IMR-90 (cell line): ENCODE measurements around the gene NMRAL1. TPM values are rescaled to one million over a fixed set of nuclear protein-coding genes. Genes with fewer than 3 reads are reported as not detected.

Source experiments
- ATAC-seq: fragments of 200-7000 bp; cut with Tn5 transposase; 2 replicates; pipeline ENCODE4 v1.9.1; 2020; ENCODE audit warnings: low read depth, mild to moderate bottlenecking, moderate library complexity
- BruUV-seq: library from RNA; stranded (reverse); fragments of 400-500 nt; replicated peaks from 2 replicates; lab custom pipeline; 2021; lab: Mats Ljungman, UMichigan
- CTCF ChIA-PET: fragments of 300-600 bp; formaldehyde crosslinking; extraction: SDS; loops from one replicate; lab custom pipeline; 2021; ENCODE audit warnings: antibody characterized with exemption; lab: Yijun Ruan, JAX
- POLR2A ChIA-PET: fragments of 300-600 bp; sonication (Branson Sonifier 250); formaldehyde crosslinking; loops from one replicate; lab custom pipeline; 2022; ENCODE audit warnings: antibody characterized with exemption; ENCODE audit not compliant: unreplicated experiment; lab: Charles Lee
- DNase-seq: peaks from one replicate; pipeline ENCODE4 v3.0.0; 2013
- H2AFZ ChIP-seq: replicated peaks from 2 replicates; pipeline ENCODE3; 2013; ENCODE audit warnings: low read length, mild to moderate bottlenecking; ENCODE audit not compliant: poor library complexity
- H2AK5ac ChIP-seq: 2 replicates; pipeline ENCODE4 v1.6.1; 2013; ENCODE audit warnings: low read depth, low read length, inconsistent platforms
- H2AK9ac ChIP-seq: replicated peaks from 2 replicates; pipeline ENCODE3; 2013; ENCODE audit warnings: mild to moderate bottlenecking, low read depth, low read length, moderate library complexity; ENCODE audit not compliant: poor library complexity
- H2BK120ac ChIP-seq: 2 replicates; pipeline ENCODE4 v1.6.1; 2013; ENCODE audit warnings: low read depth, low read length, inconsistent platforms
- H2BK15ac ChIP-seq: 3 replicates; pipeline ENCODE4 v1.6.1; 2013; ENCODE audit warnings: low read depth, low read length, inconsistent platforms
- H2BK20ac ChIP-seq: 2 replicates; pipeline ENCODE4 v1.6.1; 2013; ENCODE audit warnings: low read depth, mild to moderate bottlenecking, inconsistent platforms, low read length, moderate library complexity
- H2BK5ac ChIP-seq: 2 replicates; pipeline ENCODE4 v1.6.1; 2013; ENCODE audit warnings: mild to moderate bottlenecking, low read depth, low read length, inconsistent platforms; ENCODE audit not compliant: poor library complexity, severe bottlenecking
- H3K14ac ChIP-seq: replicated peaks from 2 replicates; pipeline ENCODE4 v1.6.1; 2013; ENCODE audit warnings: low read depth, low read length, inconsistent platforms
- H3K18ac ChIP-seq: 2 replicates; pipeline ENCODE4 v1.6.1; 2013; ENCODE audit warnings: low read depth, low read length, control low read depth
- H3K23ac ChIP-seq: 2 replicates; pipeline ENCODE4 v1.6.1; 2013; ENCODE audit warnings: low read depth, low read length, inconsistent platforms
- H3K27ac ChIP-seq: 2 replicates; pipeline ENCODE4 v1.5.1; 2013; ENCODE audit warnings: mild to moderate bottlenecking, control low read depth, low read length; ENCODE audit not compliant: insufficient read depth
- H3K27me3 ChIP-seq: 2 replicates; pipeline ENCODE4 v1.6.1; 2013; ENCODE audit warnings: low read length; ENCODE audit not compliant: control insufficient read depth, insufficient read depth
- H3K36me3 ChIP-seq: 2 replicates; pipeline ENCODE4 v1.6.1; 2013; ENCODE audit warnings: low read length, mixed read lengths; ENCODE audit not compliant: control insufficient read depth, insufficient read depth
- H3K4ac ChIP-seq: 2 replicates; pipeline ENCODE4 v1.6.1; 2013; ENCODE audit warnings: low read depth, low read length, inconsistent platforms
- H3K4me1 ChIP-seq: 2 replicates; pipeline ENCODE4 v1.6.1; 2013; ENCODE audit warnings: low read length, mixed read lengths; ENCODE audit not compliant: control insufficient read depth, insufficient read depth
- H3K4me2 ChIP-seq: 2 replicates; pipeline ENCODE4 v1.6.1; 2013; ENCODE audit warnings: low read depth, mild to moderate bottlenecking, control low read depth, low read length, moderate library complexity
- H3K4me3 ChIP-seq: 2 replicates; pipeline ENCODE4 v1.5.1; 2013; ENCODE audit warnings: low read depth, mild to moderate bottlenecking, control low read depth, low read length, moderate library complexity; ENCODE audit not compliant: insufficient read depth
- H3K56ac ChIP-seq: 2 replicates; pipeline ENCODE4 v1.6.1; 2013; ENCODE audit warnings: low read length, inconsistent platforms; ENCODE audit not compliant: insufficient read depth; ENCODE audit errors: extremely low read depth
- H3K79me1 ChIP-seq, 2 experiments: 2 replicates each; pipeline ENCODE4 v1.6.1; 2013; ENCODE audit warnings: low read length in 2 of 2, inconsistent platforms in 1 of 2, low read depth in 1 of 2
- H3K9ac ChIP-seq: 2 replicates; pipeline ENCODE4 v1.6.1; 2013; ENCODE audit warnings: low read depth, low read length, control low read depth
- H3K9me1 ChIP-seq: 2 replicates; pipeline ENCODE4 v1.6.1; 2013; ENCODE audit warnings: low read length, inconsistent platforms; ENCODE audit not compliant: insufficient read depth
- H3K9me3 ChIP-seq: 2 replicates; pipeline ENCODE4 v1.6.1; 2013; ENCODE audit warnings: low read length; ENCODE audit not compliant: control insufficient read depth, insufficient read depth
- H4K20me1 ChIP-seq: 2 replicates; pipeline ENCODE4 v1.6.1; 2013; ENCODE audit warnings: low read length, inconsistent platforms; ENCODE audit not compliant: insufficient read depth
- H4K5ac ChIP-seq: 2 replicates; pipeline ENCODE4 v1.6.1; 2013; ENCODE audit warnings: mild to moderate bottlenecking, low read depth, low read length, control low read depth
- H4K8ac ChIP-seq, 2 experiments: 2 replicates each; pipeline ENCODE4 v1.6.1; 2013; ENCODE audit warnings: low read depth in 2 of 2, low read length in 2 of 2, control low read depth in 1 of 2, inconsistent platforms in 1 of 2
- H4K91ac ChIP-seq: 2 replicates; pipeline ENCODE4 v1.6.1; 2013; ENCODE audit warnings: low read depth, low read length, inconsistent platforms; ENCODE audit not compliant: insufficient read depth
- MAZ ChIP-seq: IDR thresholded peaks from 2 replicates; pipeline ENCODE4 v1.6.1; 2012; ENCODE audit warnings: low read depth, mild to moderate bottlenecking, low read length, improper control_type of control experiment, moderate library complexity, borderline replicate concordance
- RCOR1 ChIP-seq: IDR thresholded peaks from 2 replicates; pipeline ENCODE4 v1.6.1; 2012; ENCODE audit warnings: mild to moderate bottlenecking, low read length, improper control_type of control experiment; ENCODE audit not compliant: insufficient replicate concordance
- SMC3 ChIP-seq: fragments of 150-350 bp; IDR thresholded peaks from 2 replicates; pipeline ENCODE4 v1.6.1; 2016; ENCODE audit warnings: low read depth, mild to moderate bottlenecking, antibody characterized with exemption, low read length, moderate library complexity
- WGBS, 2 experiments: methylation state at CpG; one replicate each; pipeline versions ENCODE4 v1.1.5 to v1.1.7; 2013; ENCODE audit warnings: missing lambda C conversion rate in 2 of 2; ENCODE audit not compliant: insufficient read length in 1 of 2; ENCODE audit errors: extremely low coverage in 2 of 2; 5-methylcytosine and 5-hydroxymethylcytosine counted together
- dilution Hi-C: fragments of 300-500 bp; cut with HindIII; formaldehyde crosslinking; loops from one replicate; pipeline ENCODE4 v1.14.3; 2018; ENCODE audit warnings: low sequenced_read_pairs; ENCODE audit not compliant: unreplicated experiment
- in situ Hi-C: fragments of 300-500 bp; cut with MboI; formaldehyde crosslinking; loops from 3 replicates; pipeline ENCODE4 v1.14.3; 2019; ENCODE audit warnings: low sequenced_read_pairs, inconsistent platforms, mixed read lengths
- intact Hi-C: fragments of 100-400 bp; cut with micrococcal nuclease; formaldehyde crosslinking; loops from 2 replicates; pipeline ENCODE4 v1.10.0; 2022
- polyA plus RNA-seq, 3 experiments: library from polyadenylated mRNA; depleted of rRNA; stranded (reverse); fragments of >200 nt; gene quantifications; 2 replicates each; pipeline ENCODE4 v1.2.3, GENCODE V29; 2012; ENCODE audit warnings: low replicate concordance in 1 of 3
- total RNA-seq: library from RNA; depleted of rRNA; stranded (reverse); fragments of >200 nt; gene quantifications from 2 replicates; pipeline ENCODE4 v1.2.3, GENCODE V29; 2012
- TF ChIP-seq, protein P1 (sequence below): conservative IDR thresholded peaks from 2 replicates; pipeline ENCODE4 v1.5.1; 2012; ENCODE audit warnings: mild to moderate bottlenecking, low read depth, low read length, improper control_type of control experiment
- TF ChIP-seq, protein P2 (sequence below): fragments of 150-350 bp; IDR thresholded peaks from 2 replicates; pipeline ENCODE4 v1.6.1; 2017; ENCODE audit warnings: mild to moderate bottlenecking, antibody characterized with exemption, low read length, low read depth

NMRAL1 gene
- total and polyA plus RNA-seq, 2 of the 4 experiments (the other 2 are of a cell fraction) = 48.6 to 67.6 TPM

DNA sequence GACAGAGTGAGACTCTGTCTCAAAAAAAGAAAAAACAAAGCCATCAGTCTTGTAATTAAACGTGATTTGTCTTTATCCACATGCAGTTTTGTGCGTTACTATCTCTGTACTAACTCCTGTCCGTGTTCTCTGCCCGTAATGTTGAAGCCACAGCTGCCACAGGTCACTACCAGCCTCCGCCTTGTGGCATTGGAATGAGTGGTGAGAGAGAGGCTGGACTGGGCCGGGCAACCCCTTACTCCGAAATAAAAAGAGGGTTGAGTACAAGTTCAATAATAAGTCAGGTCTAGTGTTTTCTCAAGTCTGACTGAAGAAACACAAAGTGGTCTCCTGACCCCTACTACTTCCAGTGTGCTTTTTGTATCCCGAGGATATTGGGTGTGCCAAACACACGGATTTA, 43.4 kb downstream of the NMRAL1 start:
- no peak for DNase-seq
- intact Hi-C loops (no loop called here), in situ Hi-C loops (no loop called here), dilution Hi-C loops (no loop called here)
- Histone ChIP-seq H4K20me1 (peaks cover 15% of the 10 kb centered on the region; the same call in 1 of the 2 replicates), H2AFZ (no peak overlapping the region), H3K4ac (no peak overlapping the region), H2BK120ac (no peak overlapping the region), H2BK15ac (no peak overlapping the region), H3K36me3 (peaks cover 15% of the 10 kb centered on the region), H3K27me3 (no peaks in the 10 kb centered on the region), H3K4me2 (no peak overlapping the region), H4K91ac (no peak overlapping the region), H4K5ac (no peak overlapping the region), H3K27ac (no peak overlapping the region), H3K18ac (no peak overlapping the region), H3K14ac (no peak overlapping the region), H4K8ac (no peak overlapping the region), H3K79me1 (peaks cover 30 to 59% of the 10 kb centered on the region in 2 experiments), H2AK9ac (no peak overlapping the region), H3K4me3 (no peak overlapping the region), H3K56ac (no peak overlapping the region), H3K9ac (no peak overlapping the region), H3K4me1 (peaks cover 7% of the 10 kb centered on the region), H2BK20ac (no peak overlapping the region), H3K23ac (no peak overlapping the region), H3K9me1 (peaks cover 9% of the 10 kb centered on the region; the same call in 1 of the 2 replicates), H3K9me3 (no peaks in the 10 kb centered on the region), H2BK5ac (no peak overlapping the region), H2AK5ac (no peak overlapping the region)
- TF ChIP-seq, protein P1, sequence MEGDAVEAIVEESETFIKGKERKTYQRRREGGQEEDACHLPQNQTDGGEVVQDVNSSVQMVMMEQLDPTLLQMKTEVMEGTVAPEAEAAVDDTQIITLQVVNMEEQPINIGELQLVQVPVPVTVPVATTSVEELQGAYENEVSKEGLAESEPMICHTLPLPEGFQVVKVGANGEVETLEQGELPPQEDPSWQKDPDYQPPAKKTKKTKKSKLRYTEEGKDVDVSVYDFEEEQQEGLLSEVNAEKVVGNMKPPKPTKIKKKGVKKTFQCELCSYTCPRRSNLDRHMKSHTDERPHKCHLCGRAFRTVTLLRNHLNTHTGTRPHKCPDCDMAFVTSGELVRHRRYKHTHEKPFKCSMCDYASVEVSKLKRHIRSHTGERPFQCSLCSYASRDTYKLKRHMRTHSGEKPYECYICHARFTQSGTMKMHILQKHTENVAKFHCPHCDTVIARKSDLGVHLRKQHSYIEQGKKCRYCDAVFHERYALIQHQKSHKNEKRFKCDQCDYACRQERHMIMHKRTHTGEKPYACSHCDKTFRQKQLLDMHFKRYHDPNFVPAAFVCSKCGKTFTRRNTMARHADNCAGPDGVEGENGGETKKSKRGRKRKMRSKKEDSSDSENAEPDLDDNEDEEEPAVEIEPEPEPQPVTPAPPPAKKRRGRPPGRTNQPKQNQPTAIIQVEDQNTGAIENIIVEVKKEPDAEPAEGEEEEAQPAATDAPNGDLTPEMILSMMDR = no peak
- TF ChIP-seq SMC3 (no peak), MAZ (no peak), RCOR1 (no peak)
- TF ChIP-seq, protein P2, sequence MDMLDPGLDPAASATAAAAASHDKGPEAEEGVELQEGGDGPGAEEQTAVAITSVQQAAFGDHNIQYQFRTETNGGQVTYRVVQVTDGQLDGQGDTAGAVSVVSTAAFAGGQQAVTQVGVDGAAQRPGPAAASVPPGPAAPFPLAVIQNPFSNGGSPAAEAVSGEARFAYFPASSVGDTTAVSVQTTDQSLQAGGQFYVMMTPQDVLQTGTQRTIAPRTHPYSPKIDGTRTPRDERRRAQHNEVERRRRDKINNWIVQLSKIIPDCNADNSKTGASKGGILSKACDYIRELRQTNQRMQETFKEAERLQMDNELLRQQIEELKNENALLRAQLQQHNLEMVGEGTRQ = no peak
- WGBS, 2 experiments = 100% methylated on average over 1 of the region's 9 CpGs; no CpG with 5 or more reads in 1 of the 2 experiments
- ChIA-PET CTCF (no interaction called here), POLR2A (no interaction called here)
- ATAC-seq = no peak
- no TSS peak for BruUV-seq
